GDM1 (cell line): Measurements from ENCODE around the gene MAT2A.
"Not testable (repeated sequence)": the region's sequence is repeated elsewhere in the genome, so short reads cannot be mapped to it uniquely, and the experiment has no call there.

ENCODE experiments used
- DNase-seq: peaks from one replicate; lab custom pipeline; 2025; lab: John Stamatoyannopoulos, UW

The MAT2A gene

GRCh38 chr2:85579266-85579935, 40.4 kb downstream of the MAT2A start:
- no peak for DNase-seq

- no peak for DNase-seq
Measured at GRCh38 chr2:85580206-85580605, 41.2 kb downstream of the MAT2A start.

GRCh38 chr2:85582492-85582891, 43.5 kb downstream of the MAT2A start:
- DNase-seq = no peak

- DNase-seq = no peak
Measured at GRCh38 chr2:85583667-85584353, 44.8 kb downstream of the MAT2A start.

GRCh38 chr2:85584354-85584856, 45.4 kb downstream of the MAT2A start, which contains the start of gene VAMP5:
Gene VAMP5, plus strand, starts transcription at chr2:85584431. Its CDS starts 60 bp downstream, at chr2:85584491.
- no peak for DNase-seq

GRCh38 chr2:85584857-85585780, 46.2 kb downstream of the MAT2A start:
- no peak for DNase-seq

GRCh38 chr2:85585781-85586105, 46.8 kb downstream of the MAT2A start:
- DNase-seq = no peak

GRCh38 chr2:85588236-85588635, 49.3 kb downstream of the MAT2A start:
- DNase-seq = no peak

GRCh38 chr2:85588645-85589044, 49.7 kb downstream of the MAT2A start:
- DNase-seq = no peak

- no peak for DNase-seq
Measured at GRCh38 chr2:85589181-85589580, 50.2 kb downstream of the MAT2A start.

- DNase-seq = peak; percentile 56
Measured at GRCh38 chr2:85589982-85590791, 51.2 kb downstream of the MAT2A start.

GRCh38 chr2:85590950-85591349, 52.0 kb downstream of the MAT2A start:
- DNase-seq = no peak

- no peak for DNase-seq
Measured at GRCh38 chr2:85591563-85591962, 52.6 kb downstream of the MAT2A start.

GRCh38 chr2:85592299-85592698, 53.3 kb downstream of the MAT2A start:
- DNase-seq = not testable (repeated sequence)

- DNase-seq = no peak
Measured at GRCh38 chr2:85593023-85593422, 54.1 kb downstream of the MAT2A start.
